Tibial nerve (tissue), 4 donors: ENCODE data around the gene MLLT10. TPM values are rescaled to one million over a fixed set of nuclear protein-coding genes. Genes with fewer than 3 reads are reported as not detected.
"Not testable (repeated sequence)": the region's sequence is repeated elsewhere in the genome, so short reads cannot be mapped to it uniquely, and the experiment has no call there.

Source experiments
- DNase-seq, 2 donors: peaks; one replicate each; pipeline ENCODE4 v3.0.0-alpha.2; 2019; ENCODE audit warnings: low spot score in 2 of 2
- H3K27ac ChIP-seq, 4 donors: fragments of 200-600 bp; sonication (generic) in 3 of 4; one replicate each; pipeline ENCODE4 v1.5.1; 2017 to 2019; ENCODE audit warnings: mild to moderate bottlenecking in 1 of 4
- H3K27me3 ChIP-seq, 2 donors: fragments of 200-600 bp; sonication (generic) in 1 of 2; one replicate each; pipeline versions ENCODE4 v1.5.1 to v1.6.0; 2017 to 2019
- H3K36me3 ChIP-seq, 3 donors: fragments of 200-600 bp; sonication (generic); one replicate each; pipeline ENCODE4 v1.5.1; 2018 to 2019
- H3K4me1 ChIP-seq, 4 donors: fragments of 200-600 bp; sonication (generic) in 3 of 4; one replicate each; pipeline ENCODE4 v1.5.1; 2017 to 2019
- H3K4me3 ChIP-seq, 4 donors: fragments of 200-600 bp; sonication (generic) in 3 of 4; one replicate each; pipeline ENCODE4 v1.5.1; 2017 to 2019; ENCODE audit warnings: mild to moderate bottlenecking in 1 of 4, moderate library complexity in 1 of 4
- H3K9me3 ChIP-seq, 4 donors: fragments of 200-600 bp; sonication (generic) in 3 of 4; one replicate each; pipeline ENCODE4 v1.5.1; 2017 to 2019
- CTCF ChIP-seq, 5 experiments: fragments of 200-600 bp in 3 of 5; fragments of 450-650 bp in 2 of 5; sonication (generic) in 3 of 5; IDR thresholded peaks; one replicate each; pipeline ENCODE4 v1.5.1; 2016 to 2019; ENCODE audit warnings: antibody characterized with exemption in 5 of 5, mild to moderate bottlenecking in 3 of 5, moderate library complexity in 2 of 5
- EP300 ChIP-seq, 2 donors: sonication (generic); formaldehyde crosslinking; IDR thresholded peaks; one replicate each; pipeline ENCODE4 v1.6.1; 2017; ENCODE audit warnings: antibody characterized with exemption in 2 of 2, mild to moderate bottlenecking in 1 of 2
- POLR2A ChIP-seq, 2 donors: fragments of 450-650 bp; IDR thresholded peaks; one replicate each; pipeline ENCODE4 v1.6.1; 2017; ENCODE audit warnings: antibody characterized with exemption in 2 of 2, mild to moderate bottlenecking in 2 of 2, moderate library complexity in 2 of 2
- WGBS, 2 donors: methylation state at CpG; one replicate each; pipeline ENCODE4 v1.1.5; 2018; 5-methylcytosine and 5-hydroxymethylcytosine counted together
- total RNA-seq, 4 donors: library from RNA; depleted of rRNA; stranded (reverse); fragments of >200 nt; gene quantifications; one replicate each; pipeline ENCODE4 v1.1.0, GENCODE V29; 2016

MLLT10 gene
- total RNA-seq, 4 donors from 2014 or later = 40.6 to 60.9 (median 47.5) TPM

GRCh38 chr10:21607907-21608306 lies 73.9 kb downstream of the MLLT10 start:
- Histone ChIP-seq H3K4me3 (no peak overlapping the region), H3K36me3 (peaks cover 0 to 16% (median 0%) of the 10 kb centered on the region in 3 donors), H3K9me3 (no peaks in the 10 kb centered on the region), H3K4me1 (peaks cover 0 to 6% (median 0%) of the 10 kb centered on the region in 4 donors), H3K27ac (no peak overlapping the region), H3K27me3 (no peaks in the 10 kb centered on the region)
- 83 to 98% methylated on average over 2 of the region's 2 CpGs for WGBS, 2 donors
- TF ChIP-seq EP300 (IDR thresholded peaks at IDR 0.05) (no peak), POLR2A (IDR thresholded peaks at IDR 0.05) (no peak), CTCF (IDR thresholded peaks at IDR 0.05) (no peak)
- DNase-seq = no peak

GRCh38 chr10:21614000-21614399 lies 80.0 kb downstream of the MLLT10 start:
- Histone ChIP-seq H3K9me3 (no peaks in the 10 kb centered on the region), H3K36me3 (peaks cover 0 to 12% (median 0%) of the 10 kb centered on the region in 3 donors), H3K27me3 (no peaks in the 10 kb centered on the region), H3K27ac (no peak overlapping the region), H3K4me1 (peaks cover 0 to 6% (median 0%) of the 10 kb centered on the region in 4 donors), H3K4me3 (no peak overlapping the region)
- TF ChIP-seq EP300 (IDR thresholded peaks at IDR 0.05) = no peak
- WGBS, 2 donors = 94% methylated on average over 3 of the region's 3 CpGs
- DNase-seq = no peak

DNA sequence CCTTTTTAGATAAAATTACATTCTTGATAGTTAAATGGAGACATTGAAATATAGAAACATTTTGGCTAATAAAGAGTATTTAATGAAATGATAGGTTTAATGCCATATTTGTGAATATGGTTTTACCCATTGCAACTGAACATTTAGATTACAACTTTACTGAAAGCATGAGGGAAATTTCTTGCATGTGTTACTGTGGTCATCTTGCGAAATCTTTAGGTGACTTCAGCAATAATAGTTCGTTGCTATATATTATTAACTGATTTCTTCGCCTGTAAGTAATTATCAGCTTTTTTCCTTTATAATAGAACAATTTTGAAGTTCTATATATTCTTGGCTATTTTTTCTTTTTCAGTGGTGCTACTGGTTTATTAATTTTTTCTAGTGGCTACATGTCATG lies 83.2 kb downstream of the MLLT10 start:
- H3K36me3 ChIP-seq = peaks cover 0 to 28% (median 0%) of the 10 kb centered on the region in 3 donors
- no peak overlapping the region for H3K27ac ChIP-seq
- H3K27me3 ChIP-seq = no peaks in the 10 kb centered on the region
- TF ChIP-seq EP300 (IDR thresholded peaks at IDR 0.05) = no peak
- no peak for TF ChIP-seq POLR2A (IDR thresholded peaks at IDR 0.05)
- no peak for TF ChIP-seq CTCF (IDR thresholded peaks at IDR 0.05)
- no peak for DNase-seq
- no peak overlapping the region for H3K4me3 ChIP-seq
- H3K9me3 ChIP-seq = no peaks in the 10 kb centered on the region
- 90 to 94% methylated on average over 3 of the region's 3 CpGs for WGBS, 2 donors
- no peaks in the 10 kb centered on the region for H3K4me1 ChIP-seq

GRCh38 chr10:21623291-21623690 lies 89.3 kb downstream of the MLLT10 start:
- Histone ChIP-seq H3K9me3 (no peaks in the 10 kb centered on the region), H3K4me3 (no peak overlapping the region), H3K27ac (no peak overlapping the region), H3K36me3 (peaks cover 0 to 39% (median 0%) of the 10 kb centered on the region in 3 donors), H3K4me1 (peaks cover 0 to 11% (median 0%) of the 10 kb centered on the region in 4 donors), H3K27me3 (no peaks in the 10 kb centered on the region)
- TF ChIP-seq POLR2A (IDR thresholded peaks at IDR 0.05) (no peak), EP300 (IDR thresholded peaks at IDR 0.05) (no peak), CTCF (IDR thresholded peaks at IDR 0.05) (no peak)
- WGBS, 2 donors = 43 to 60% methylated on average over 1 of the region's 1 CpG
- no peak for DNase-seq

GRCh38 chr10:21624421-21624820 lies 90.4 kb downstream of the MLLT10 start:
- H3K4me3 ChIP-seq, DNase-seq, H3K27ac ChIP-seq, H3K27me3 ChIP-seq, H3K9me3 ChIP-seq: not testable (repeated sequence)
- H3K4me1 ChIP-seq = peaks cover 0 to 11% (median 0%) of the 10 kb centered on the region in 4 donors
- H3K36me3 ChIP-seq = peaks cover 0 to 30% (median 0%) of the 10 kb centered on the region in 3 donors
- WGBS, 2 donors = 97 to 99% methylated on average over 6 of the region's 6 CpGs

DNA sequence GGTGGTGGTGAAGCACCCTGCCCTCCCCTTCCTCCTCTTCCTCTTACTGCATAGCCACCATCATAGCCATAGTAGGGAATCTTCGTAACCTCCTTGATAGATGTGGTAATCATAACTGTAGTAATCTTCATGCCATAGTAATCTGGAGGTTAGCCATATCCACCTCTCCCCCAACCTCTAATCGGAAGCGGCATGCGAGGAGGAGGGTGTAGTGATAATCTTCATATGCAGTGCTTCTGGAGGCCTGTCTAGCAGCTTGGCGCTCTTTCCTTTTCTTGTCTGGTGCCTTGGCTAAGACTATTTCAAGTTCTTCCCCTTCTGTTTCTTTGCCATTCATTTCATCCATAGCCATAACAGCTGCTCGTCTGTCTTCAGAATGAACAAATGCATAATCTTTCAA lies 90.9 kb downstream of the MLLT10 start:
- Histone ChIP-seq H3K27me3 (no peaks in the 10 kb centered on the region), H3K9me3 (no peaks in the 10 kb centered on the region), H3K36me3 (peaks cover 0 to 30% (median 0%) of the 10 kb centered on the region in 3 donors), H3K4me1 (peaks cover 0 to 11% (median 0%) of the 10 kb centered on the region in 4 donors), H3K4me3 (no peak overlapping the region), H3K27ac (no peak overlapping the region)
- no peak for TF ChIP-seq EP300 (IDR thresholded peaks at IDR 0.05)
- TF ChIP-seq POLR2A (IDR thresholded peaks at IDR 0.05) = no peak
- no peak for TF ChIP-seq CTCF (IDR thresholded peaks at IDR 0.05)
- no peak for DNase-seq
- 94 to 97% methylated on average over 6 of the region's 6 CpGs for WGBS, 2 donors
